CD4-positive, alpha-beta T cell treated with Interleukin-2 at 100 ng/mL for 4 hours (primary cell): Measurements from ENCODE around the gene CNOT8.
A peak's percentile ranks its signal among the peaks of the same experiment; 100 is the strongest.
"Not testable (repeated sequence)": the region's sequence is repeated elsewhere in the genome, so short reads cannot be mapped to it uniquely, and the experiment has no call there.

Source experiments
- DNase-seq: peaks from one replicate; pipeline ENCODE4 v3.0.0-alpha.2; 2020; ENCODE audit warnings: low spot score

CNOT8 gene

GRCh38 chr5:154858297-154858971 is at the start of gene CNOT8:
Gene CNOT8 (plus strand): TSS chr5:154858627. CDS start chr5:154863279, 4,652 bp downstream.
- peak; percentile 97 for DNase-seq

- DNase-seq = no peak
Observed at GRCh38 chr5:154811239-154811638, 47.2 kb upstream of the CNOT8 start.

- DNase-seq = peak; percentile 74
Observed at GRCh38 chr5:154811653-154812465, 46.6 kb upstream of the CNOT8 start.

GRCh38 chr5:154813158-154813557 is 45.3 kb upstream of the CNOT8 start:
- no peak for DNase-seq

GRCh38 chr5:154813736-154814135 is 44.7 kb upstream of the CNOT8 start:
- DNase-seq = peak; percentile 52

- DNase-seq = no peak
Observed at GRCh38 chr5:154815025-154815424, 43.4 kb upstream of the CNOT8 start.

- no peak for DNase-seq
Observed at GRCh38 chr5:154815684-154816247, 42.7 kb upstream of the CNOT8 start.

GRCh38 chr5:154816891-154817492 is 41.4 kb upstream of the CNOT8 start:
- DNase-seq = no peak

- DNase-seq = no peak
Observed at GRCh38 chr5:154817815-154818214, 40.6 kb upstream of the CNOT8 start.

- no peak for DNase-seq
Observed at GRCh38 chr5:154818471-154819116, 39.8 kb upstream of the CNOT8 start.

- DNase-seq = no peak
Observed at GRCh38 chr5:154819546-154819945, 38.9 kb upstream of the CNOT8 start.

- no peak for DNase-seq
Observed at GRCh38 chr5:154820383-154820782, 38.0 kb upstream of the CNOT8 start.

- not testable (repeated sequence) for DNase-seq
Observed at GRCh38 chr5:154822896-154823295, 35.5 kb upstream of the CNOT8 start.

GRCh38 chr5:154823605-154824004 is 34.8 kb upstream of the CNOT8 start:
- DNase-seq = no peak

- DNase-seq = no peak
Observed at GRCh38 chr5:154824070-154824469, 34.4 kb upstream of the CNOT8 start.

- no peak for DNase-seq
Observed at GRCh38 chr5:154829181-154829588, 29.2 kb upstream of the CNOT8 start.

GRCh38 chr5:154829589-154830218 is 28.7 kb upstream of the CNOT8 start:
- peak; percentile 64 for DNase-seq

- DNase-seq = no peak
Observed at GRCh38 chr5:154830219-154830595, 28.2 kb upstream of the CNOT8 start.

GRCh38 chr5:154830596-154830995 is 27.8 kb upstream of the CNOT8 start:
- no peak for DNase-seq

- DNase-seq = no peak
Observed at GRCh38 chr5:154831451-154831850, 27.0 kb upstream of the CNOT8 start.

GRCh38 chr5:154832804-154833203 is 25.6 kb upstream of the CNOT8 start:
- not testable (repeated sequence) for DNase-seq

GRCh38 chr5:154834053-154834452 is 24.4 kb upstream of the CNOT8 start:
- DNase-seq = no peak
